Right renal pelvis (tissue), 4 donors: ENCODE results near the gene DNAH14. TPM values are rescaled to one million over a fixed set of nuclear protein-coding genes. Genes with fewer than 3 reads are reported as not detected.
"Not testable (repeated sequence)": the region's sequence is repeated elsewhere in the genome, so short reads cannot be mapped to it uniquely, and the experiment has no call there.

Experiments used
- DNase-seq, 4 donors: peaks; one replicate each; pipeline ENCODE4 v3.0.0-alpha.2; 2013; ENCODE audit warnings: low read depth in 4 of 4, low spot score in 3 of 4, missing footprints in 1 of 4
- polyA plus RNA-seq, 4 donors: library from polyadenylated mRNA; unstranded; fragments of 120-200 nt; gene quantifications; one replicate each; pipeline ENCODE4 v1.2.1, GENCODE V29; 2013; ENCODE audit not compliant: insufficient read length in 4 of 4

The DNAH14 gene
- polyA plus RNA-seq, 4 donors: 14.4 to 18.6 (median 15.8) TPM

DNA sequence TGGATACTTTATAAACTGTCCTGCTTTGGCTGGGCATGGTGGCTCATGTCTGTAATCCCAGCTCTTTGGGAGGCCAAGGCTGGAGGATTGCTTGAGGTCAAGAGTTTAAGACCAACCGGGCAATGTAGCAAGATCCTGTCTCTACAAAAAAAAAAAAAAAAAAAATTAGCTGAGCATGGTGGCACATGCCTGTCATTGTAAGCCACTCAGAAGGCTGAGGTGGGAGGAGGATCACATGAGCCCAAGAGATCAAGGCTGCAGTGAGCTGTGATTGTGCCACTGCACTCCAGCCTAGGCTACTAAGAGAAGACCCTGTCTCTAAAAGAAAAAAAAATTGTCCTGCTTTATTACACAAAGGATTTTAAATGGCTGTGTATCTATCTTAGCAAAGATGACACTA, 403.2 kb downstream of the DNAH14 start:
- no peak for DNase-seq

DNA sequence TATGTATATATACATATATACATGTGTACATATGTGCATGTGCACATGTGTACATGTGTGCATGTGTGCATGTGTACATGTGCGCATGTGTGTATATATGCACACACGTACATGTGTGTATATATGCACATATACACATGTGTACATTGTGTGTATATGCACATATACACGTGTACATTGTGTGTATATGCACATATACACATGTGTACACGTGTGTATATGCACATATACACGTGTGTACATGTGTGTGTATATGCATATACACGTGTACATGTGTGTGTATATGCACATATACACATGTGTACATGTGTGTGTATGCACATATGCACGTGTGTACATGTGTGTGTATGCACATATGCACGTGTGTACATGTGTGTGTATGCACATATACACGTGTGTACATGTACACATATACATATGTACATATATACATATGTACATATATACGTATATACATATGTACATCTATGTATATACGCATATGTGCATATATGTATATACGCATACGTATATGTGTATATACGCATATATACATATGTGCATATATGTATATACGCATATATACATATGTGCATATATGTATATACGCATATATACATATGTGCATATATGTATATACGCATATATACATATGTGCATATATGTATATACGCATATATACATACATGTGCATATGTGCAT, 405.8 kb downstream of the DNAH14 start:
- not testable (repeated sequence) for DNase-seq

GRCh38 chr1:225338545-225338944, 409.1 kb downstream of the DNAH14 start:
- no peak for DNase-seq

GRCh38 chr1:225341642-225342041, 412.2 kb downstream of the DNAH14 start:
- DNase-seq: no peak

DNA sequence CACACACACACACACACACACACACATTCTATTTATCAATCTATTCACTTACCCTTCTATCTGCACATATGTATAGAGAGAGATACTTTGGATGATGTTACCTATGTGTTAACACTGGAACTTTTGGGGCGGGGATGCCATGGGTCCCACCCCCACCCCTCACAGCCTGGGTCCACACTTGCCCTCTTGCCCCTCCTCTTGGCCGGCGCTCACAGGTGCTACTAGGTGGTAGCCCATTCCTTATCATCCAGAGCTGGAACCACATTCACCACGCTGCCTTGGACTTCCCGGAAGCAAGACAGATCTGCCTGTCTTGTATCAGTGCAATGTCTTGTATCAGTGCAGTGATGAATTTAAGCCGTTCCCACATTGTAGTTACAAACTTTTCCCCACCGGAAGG, 413.2 kb downstream of the DNAH14 start:
- DNase-seq: no peak

DNA sequence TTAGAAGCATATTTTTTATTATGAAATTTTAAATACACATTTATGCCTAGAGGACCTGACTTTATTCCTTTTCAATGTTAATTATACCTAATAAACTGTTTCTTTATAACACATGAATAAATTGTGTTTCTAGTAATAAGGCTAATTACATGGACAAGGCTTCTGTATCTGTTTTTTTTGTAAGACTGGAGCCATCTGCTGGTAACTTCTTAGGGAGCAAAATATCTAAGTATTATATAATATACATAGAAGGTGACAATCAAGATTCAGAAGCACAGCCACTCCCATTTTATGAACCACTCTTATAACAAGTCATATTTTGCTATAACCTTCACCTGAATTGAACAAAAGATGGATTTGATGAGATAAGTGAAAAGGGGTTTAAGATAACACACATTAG, 414.1 kb downstream of the DNAH14 start:
- DNase-seq: no peak

DNA sequence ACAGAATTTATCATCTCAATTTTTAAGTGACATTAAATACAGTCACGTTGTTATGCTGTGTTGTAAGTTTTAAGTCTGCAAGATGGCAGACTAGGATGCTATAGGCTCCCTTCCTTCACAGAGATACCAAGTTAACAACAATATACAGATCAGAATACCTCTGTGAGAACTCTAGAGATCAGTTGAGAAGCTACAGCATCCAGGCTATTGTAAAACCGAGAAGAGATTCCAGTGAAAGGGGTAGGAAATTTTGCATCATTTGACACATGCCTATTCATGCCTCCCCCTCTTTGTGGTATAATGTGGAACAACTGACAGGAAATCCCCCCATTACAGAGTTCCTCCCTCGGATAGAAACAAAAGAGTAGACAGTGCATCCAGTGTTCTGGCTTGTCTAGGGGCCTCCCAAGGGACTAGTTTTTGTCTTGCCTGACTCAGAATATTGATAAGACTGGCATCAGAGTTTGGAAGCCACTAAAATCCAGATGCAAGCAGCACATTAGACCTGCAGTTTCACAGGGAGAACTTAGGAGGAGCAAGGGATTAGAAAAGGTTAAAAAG, 417.7 kb downstream of the DNAH14 start:
- no peak for DNase-seq

GRCh38 chr1:225348400-225348799, 418.9 kb downstream of the DNAH14 start:
- DNase-seq: no peak

GRCh38 chr1:225349826-225350225, 420.4 kb downstream of the DNAH14 start:
- no peak for DNase-seq

GRCh38 chr1:225350872-225351271, 421.4 kb downstream of the DNAH14 start:
- DNase-seq: no peak

DNA sequence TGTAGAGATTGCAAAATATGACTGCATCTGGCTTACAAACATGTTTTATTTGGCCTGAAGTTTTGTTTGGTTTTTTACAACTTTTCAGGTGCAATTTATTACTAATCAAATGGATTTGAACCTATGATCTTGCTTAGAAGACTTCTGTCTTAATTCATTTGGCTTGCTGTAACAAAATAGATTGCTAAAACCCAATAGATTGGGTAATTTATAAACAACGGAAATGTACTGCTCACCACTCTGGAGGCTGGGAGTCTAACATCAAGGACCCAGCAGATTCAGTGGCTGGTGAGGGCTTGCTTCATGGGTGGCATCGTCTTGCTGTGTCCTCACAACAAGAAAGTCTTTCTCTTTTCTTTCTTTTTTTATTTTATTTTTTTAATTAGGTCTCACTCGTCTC, 425.4 kb downstream of the DNAH14 start:
- no peak for DNase-seq

DNA sequence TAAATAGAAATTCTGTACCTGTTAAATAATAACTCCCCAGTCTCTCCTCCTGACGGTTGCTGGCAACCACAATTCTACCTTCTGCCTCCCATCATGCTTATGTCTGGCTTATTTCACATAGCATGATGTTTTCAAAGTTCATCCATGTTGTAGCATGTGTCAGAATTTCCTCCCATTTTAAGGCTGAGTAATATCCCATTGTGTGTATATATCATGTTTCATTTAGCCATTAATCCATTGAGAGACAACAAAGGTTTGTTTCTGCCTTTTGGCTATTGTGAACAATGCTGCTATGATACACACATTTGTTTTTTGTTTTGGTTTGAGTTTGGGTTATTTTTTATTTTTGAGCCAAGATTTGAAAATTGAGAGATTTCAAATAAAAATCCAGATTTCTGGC, 426.4 kb downstream of the DNAH14 start:
- no peak for DNase-seq

GRCh38 chr1:225360119-225360518, 430.6 kb downstream of the DNAH14 start:
- DNase-seq: no peak

DNA sequence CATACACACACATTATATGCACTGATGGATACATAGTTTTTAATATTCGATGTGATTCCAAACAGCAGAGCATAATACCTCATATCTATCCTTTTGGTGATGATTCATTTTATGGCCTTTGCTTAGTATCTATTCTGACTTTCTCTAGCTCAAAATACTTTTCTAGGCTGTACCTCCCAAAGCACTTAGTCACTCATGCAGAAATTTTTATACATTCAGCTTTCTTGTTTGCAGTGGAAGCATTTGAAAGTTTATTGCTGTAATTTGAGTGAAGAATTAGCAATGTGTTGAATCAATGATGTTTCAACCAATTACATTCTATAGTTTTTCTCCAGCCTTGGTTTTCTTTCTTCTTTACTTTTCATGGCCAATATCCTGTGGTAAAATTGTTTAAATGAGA, 431.7 kb downstream of the DNAH14 start:
- no peak for DNase-seq

DNA sequence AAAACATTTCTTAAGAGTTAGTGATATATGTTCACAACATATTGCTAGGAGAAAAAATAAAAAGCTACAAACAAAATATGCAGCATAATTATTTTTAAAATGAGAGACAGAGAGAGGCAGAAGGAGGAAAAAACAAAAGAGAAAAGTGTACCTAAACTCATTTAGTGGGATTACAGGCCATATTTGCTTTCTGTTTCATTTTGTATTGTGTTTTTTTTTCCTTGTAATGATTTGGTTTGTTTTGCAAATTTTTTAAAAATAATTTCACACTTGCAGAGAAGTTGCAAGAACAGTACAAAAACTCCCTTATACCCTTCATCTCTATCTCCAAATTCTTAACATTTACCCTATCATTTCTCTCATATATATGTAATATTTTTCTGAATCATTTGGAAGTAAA, 433.3 kb downstream of the DNAH14 start:
- DNase-seq: no peak

GRCh38 chr1:225364439-225364838, 435.0 kb downstream of the DNAH14 start:
- DNase-seq: no peak

DNA sequence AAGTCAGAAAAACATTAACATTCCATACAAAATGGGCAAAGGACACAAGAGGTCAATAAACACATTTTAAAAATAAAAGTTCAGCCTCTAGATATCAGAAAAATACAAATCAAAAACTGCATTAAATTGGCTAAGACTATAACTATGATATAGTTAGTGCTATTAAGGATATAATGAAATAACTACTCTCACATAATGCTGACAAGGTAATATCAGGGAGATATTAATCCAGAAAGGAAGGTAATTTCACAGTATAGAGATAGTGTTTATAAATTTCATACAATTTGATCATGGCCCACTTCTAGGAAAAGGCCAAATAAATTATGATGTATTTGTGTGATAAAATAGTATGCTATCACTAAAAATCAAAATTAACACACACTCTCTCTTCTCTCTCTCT, 436.5 kb downstream of the DNAH14 start:
- DNase-seq: no peak

DNA sequence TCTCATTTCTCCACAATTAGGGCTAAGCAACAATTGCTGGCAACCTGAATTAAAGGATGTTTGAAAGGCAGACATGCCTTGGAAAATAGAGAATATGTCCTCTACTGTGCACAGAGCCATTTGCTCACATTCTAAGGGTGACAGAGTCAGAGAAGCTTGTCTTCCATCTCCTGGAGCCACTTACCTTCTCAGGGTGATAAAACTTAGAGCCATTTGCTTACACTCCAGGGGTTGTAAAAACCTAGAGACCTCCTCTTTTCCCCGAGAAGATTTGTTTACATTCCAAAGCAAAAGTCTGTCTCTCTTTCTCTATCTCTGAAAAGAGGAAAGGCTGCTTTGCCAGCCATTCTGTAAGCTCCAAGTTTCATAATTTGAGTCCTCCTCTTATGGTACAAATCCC, 437.1 kb downstream of the DNAH14 start:
- no peak for DNase-seq

- DNase-seq: no peak
These were observed 438.6 kb downstream of the DNAH14 start for GRCh38 chr1:225368036-225368552.

DNA sequence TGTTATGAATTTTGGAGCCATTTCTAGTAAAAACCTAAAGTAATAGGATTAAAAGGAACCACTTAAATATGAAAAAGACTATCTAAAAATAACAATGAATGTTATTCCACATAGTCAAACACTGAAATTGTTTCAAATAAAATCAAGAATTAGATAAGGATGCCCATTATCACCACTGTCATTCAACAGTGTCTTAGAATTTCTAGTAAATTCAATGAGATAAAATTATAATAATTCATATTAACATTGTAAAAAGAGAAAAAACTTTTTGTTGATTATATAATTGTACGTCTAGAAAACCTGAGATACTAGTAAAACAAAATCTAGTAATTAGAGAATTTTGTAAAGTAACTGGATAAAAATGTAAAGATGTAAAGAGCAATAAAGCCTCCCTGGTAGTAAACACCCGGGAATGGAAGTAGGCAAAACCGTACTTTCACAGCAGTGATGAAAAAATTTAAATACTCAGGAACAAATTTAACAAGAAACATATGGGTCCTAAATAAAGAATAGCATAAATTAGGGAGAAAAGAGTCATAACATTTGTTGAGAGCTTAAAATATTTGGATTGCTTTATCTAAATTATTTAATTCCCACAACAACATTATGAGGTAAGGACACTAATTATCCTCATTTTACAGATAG, 442.0 kb downstream of the DNAH14 start:
- no peak for DNase-seq

DNA sequence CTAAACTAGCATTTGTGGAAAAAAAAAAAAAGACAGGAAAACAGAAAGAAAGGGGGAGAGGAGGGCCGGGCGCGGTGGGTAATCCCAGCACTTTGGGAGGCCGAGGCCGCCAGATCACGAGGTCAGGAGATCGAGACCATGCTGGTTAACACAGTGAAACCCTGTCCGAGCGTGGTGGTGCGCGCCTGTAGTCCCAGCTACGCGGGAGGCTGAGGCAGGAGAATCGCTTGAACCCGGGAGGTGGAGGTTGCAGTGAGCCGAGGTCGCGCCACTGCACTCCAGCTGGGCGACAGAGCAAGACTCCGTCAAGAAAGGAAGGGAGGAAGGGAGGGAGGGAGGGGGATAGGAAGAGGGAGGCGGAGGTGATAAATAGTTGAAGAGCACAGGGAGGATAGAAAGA, 443.7 kb downstream of the DNAH14 start:
- DNase-seq: no peak

GRCh38 chr1:225374996-225375395, 445.5 kb downstream of the DNAH14 start:
- no peak for DNase-seq
